Esophagus squamous epithelium (tissue), 5 donors: ENCODE data around the gene PEX14. TPM values are rescaled to one million over a fixed set of nuclear protein-coding genes. Genes with fewer than 3 reads are reported as not detected.
A peak's percentile ranks its signal among the peaks of the same experiment; 100 is the strongest.

Source experiments
- DNase-seq: peaks from one replicate; lab custom pipeline; 2025; lab: John Stamatoyannopoulos, UW
- H3K27ac ChIP-seq, 4 donors: fragments of 200-600 bp; sonication (generic); one replicate each; pipeline ENCODE4 v1.5.1; 2016 to 2019; ENCODE audit warnings: mild to moderate bottlenecking in 1 of 4
- H3K27me3 ChIP-seq, 4 donors: fragments of 200-600 bp; sonication (generic); 1 replicate in 3 of 4; 2 replicates in 1 of 4; pipeline versions ENCODE4 v1.5.1 to v1.6.0; 2017 to 2021; ENCODE audit warnings: antibody characterized with exemption in 1 of 4
- H3K36me3 ChIP-seq, 3 donors: fragments of 200-600 bp; sonication (generic); one replicate each; pipeline ENCODE4 v1.5.1; 2016 to 2019
- H3K4me1 ChIP-seq, 3 donors: fragments of 200-600 bp; sonication (generic); one replicate each; pipeline ENCODE4 v1.5.1; 2017 to 2019
- H3K4me3 ChIP-seq, 4 donors: fragments of 200-600 bp; sonication (generic); 1 replicate in 3 of 4; 2 replicates in 1 of 4; pipeline ENCODE4 v1.5.1; 2016 to 2019; ENCODE audit warnings: mild to moderate bottlenecking in 2 of 4, moderate library complexity in 1 of 4
- H3K9me3 ChIP-seq, 3 donors: fragments of 200-600 bp; sonication (generic); one replicate each; pipeline ENCODE4 v1.5.1; 2016 to 2019
- POLR2A ChIP-seq, 4 donors: fragments of 450-650 bp; IDR thresholded peaks; one replicate each; pipeline ENCODE4 v1.6.1; 2017; ENCODE audit warnings: antibody characterized with exemption in 4 of 4, mild to moderate bottlenecking in 4 of 4, moderate library complexity in 3 of 4
- WGBS, 2 donors: methylation state at CpG; one replicate each; pipeline ENCODE4 v1.1.5; 2018; 5-methylcytosine and 5-hydroxymethylcytosine counted together
- intact Hi-C: fragments of 100-400 bp; cut with DNase I; formaldehyde crosslinking; loops from one replicate; pipeline ENCODE4 v1.15.0; 2022
- total RNA-seq, 4 donors: library from RNA; depleted of rRNA; stranded (reverse); fragments of >200 nt; gene quantifications; one replicate each; pipeline ENCODE4 v1.1.0, GENCODE V29; 2016
- TF ChIP-seq, protein P1 (sequence below), 6 experiments: fragments of 450-650 bp in 4 of 6; fragments of 200-600 bp in 2 of 6; sonication (generic) in 2 of 6; IDR thresholded peaks; one replicate each; pipeline ENCODE4 v1.5.1; 2016 to 2019; ENCODE audit warnings: antibody characterized with exemption in 6 of 6, mild to moderate bottlenecking in 4 of 6, moderate library complexity in 4 of 6
- donor health status: DM: yes; HTN: yes; CAD: no.

PEX14 gene
- total RNA-seq, 4 donors from 2014 or later, result 9.4 to 22.9 (median 15.2) TPM

DNA sequence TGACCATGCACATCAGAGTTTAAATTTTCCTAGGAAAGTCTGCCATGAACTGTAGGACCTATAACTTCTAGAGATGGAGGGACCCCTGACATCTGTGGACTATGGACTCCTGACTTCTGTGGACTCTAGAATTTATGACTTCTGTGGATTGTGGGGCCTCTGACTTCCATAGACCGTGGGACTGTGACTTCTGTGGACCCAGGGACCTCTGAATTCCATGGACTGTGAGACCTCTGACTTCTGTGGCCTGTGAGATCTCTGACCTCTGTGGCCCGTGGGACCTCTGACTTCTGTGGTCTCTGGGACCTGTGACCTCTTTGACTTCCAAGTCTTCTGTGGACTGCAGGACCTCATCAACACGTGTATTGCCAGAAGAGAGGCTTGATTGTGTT lies 36.7 kb downstream of the PEX14 start:
- Histone ChIP-seq H3K4me1 (peaks cover 25 to 95% (median 32%) of the 10 kb centered on the region in 3 donors), H3K4me3 (no peak overlapping the region), H3K27ac (peak overlapping the region; percentile 17 to 84 (median 68)), H3K9me3 (no peaks in the 10 kb centered on the region), H3K27me3 (no peaks in the 10 kb centered on the region), H3K36me3 (no peaks in the 10 kb centered on the region)
- no peak for DNase-seq
- no peak for TF ChIP-seq POLR2A (IDR thresholded peaks at IDR 0.05)
- TF ChIP-seq, protein P1, sequence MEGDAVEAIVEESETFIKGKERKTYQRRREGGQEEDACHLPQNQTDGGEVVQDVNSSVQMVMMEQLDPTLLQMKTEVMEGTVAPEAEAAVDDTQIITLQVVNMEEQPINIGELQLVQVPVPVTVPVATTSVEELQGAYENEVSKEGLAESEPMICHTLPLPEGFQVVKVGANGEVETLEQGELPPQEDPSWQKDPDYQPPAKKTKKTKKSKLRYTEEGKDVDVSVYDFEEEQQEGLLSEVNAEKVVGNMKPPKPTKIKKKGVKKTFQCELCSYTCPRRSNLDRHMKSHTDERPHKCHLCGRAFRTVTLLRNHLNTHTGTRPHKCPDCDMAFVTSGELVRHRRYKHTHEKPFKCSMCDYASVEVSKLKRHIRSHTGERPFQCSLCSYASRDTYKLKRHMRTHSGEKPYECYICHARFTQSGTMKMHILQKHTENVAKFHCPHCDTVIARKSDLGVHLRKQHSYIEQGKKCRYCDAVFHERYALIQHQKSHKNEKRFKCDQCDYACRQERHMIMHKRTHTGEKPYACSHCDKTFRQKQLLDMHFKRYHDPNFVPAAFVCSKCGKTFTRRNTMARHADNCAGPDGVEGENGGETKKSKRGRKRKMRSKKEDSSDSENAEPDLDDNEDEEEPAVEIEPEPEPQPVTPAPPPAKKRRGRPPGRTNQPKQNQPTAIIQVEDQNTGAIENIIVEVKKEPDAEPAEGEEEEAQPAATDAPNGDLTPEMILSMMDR (IDR thresholded peaks at IDR 0.05), result no peak
- 46 to 61% methylated on average over 3 of the region's 3 CpGs for WGBS, 2 donors
- intact Hi-C loops, result no loop called here

DNA sequence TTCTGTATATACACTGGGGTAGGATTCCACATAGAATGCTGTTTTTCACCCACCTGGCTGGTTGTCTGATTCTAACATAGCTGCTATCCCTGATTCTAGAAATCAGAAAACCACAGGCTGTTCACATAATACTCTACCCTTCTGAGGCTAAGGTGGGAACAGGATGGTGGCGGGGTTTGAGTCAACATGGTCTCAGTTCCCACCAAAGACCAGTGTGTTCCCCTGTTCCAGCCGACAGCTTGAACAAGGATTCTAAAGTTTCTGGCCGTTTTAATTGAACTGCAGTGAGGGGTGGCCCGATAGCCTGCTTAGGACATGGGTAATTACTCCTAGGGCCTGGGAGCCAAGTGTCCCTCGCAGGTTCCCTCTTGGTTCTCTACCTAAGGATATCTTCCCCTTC lies 38.4 kb downstream of the PEX14 start:
- Histone ChIP-seq H3K4me3 (no peak overlapping the region), H3K27me3 (no peaks in the 10 kb centered on the region), H3K9me3 (no peaks in the 10 kb centered on the region), H3K36me3 (no peaks in the 10 kb centered on the region), H3K27ac (peak overlapping the region in 2 of 4 donors; percentile 49 to 73), H3K4me1 (peaks cover 37 to 100% (median 48%) of the 10 kb centered on the region in 3 donors)
- WGBS, 2 donors, result 82 to 86% methylated on average over 5 of the region's 5 CpGs
- no peak for TF ChIP-seq POLR2A (IDR thresholded peaks at IDR 0.05)
- intact Hi-C loops, result no loop called here
- no peak for DNase-seq

DNA sequence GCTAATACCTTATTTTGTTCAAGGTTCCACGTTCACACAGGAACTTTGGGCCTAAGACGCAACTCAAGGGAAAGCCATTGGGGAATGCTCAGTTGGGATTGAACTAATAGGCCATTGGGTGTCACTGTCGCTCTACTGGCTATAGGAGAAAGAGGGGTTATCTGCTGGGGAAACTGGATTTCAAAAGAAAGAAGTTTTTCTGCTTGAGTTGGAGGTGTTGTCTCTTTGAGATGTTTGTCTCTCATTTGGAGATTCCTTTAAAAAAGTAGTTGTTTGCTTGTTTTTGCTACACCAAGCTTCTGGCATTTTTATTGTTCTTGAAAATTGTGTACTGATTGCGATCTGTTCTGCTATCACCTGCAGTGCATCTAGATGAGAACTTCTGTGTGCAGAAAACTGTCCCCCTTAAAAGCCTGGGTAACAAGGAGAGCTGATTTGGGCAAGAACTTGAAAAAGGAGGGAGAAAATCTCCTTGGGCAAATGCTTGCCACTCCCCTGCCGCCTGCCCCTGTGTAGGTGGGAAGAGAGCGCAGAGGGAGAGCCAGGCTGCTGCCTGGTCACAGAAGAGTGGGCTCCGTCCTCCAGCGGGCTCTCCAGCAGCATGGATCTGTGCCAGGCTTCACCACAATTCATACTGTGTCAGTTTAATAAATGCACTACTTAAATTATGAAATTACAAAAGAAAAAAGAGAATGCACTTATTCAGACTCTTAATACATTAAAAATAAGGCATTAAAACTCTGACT lies 39.9 kb downstream of the PEX14 start:
- peaks cover 35 to 99% (median 48%) of the 10 kb centered on the region in 3 donors for H3K4me1 ChIP-seq
- DNase-seq, result no peak
- 60 to 65% methylated on average over 6 to 7 of the region's 8 CpGs for WGBS, 2 donors
- H3K27me3 ChIP-seq, result no peaks in the 10 kb centered on the region
- intact Hi-C loops, result no loop called here
- H3K36me3 ChIP-seq, result no peaks in the 10 kb centered on the region
- peak overlapping the region in 1 of 4 donors; percentile 2 for H3K27ac ChIP-seq
- no peak overlapping the region for H3K4me3 ChIP-seq
- no peaks in the 10 kb centered on the region for H3K9me3 ChIP-seq
- TF ChIP-seq, protein P1 (IDR thresholded peaks at IDR 0.05), result peak in 5 of 6 experiments; percentile 32 to 63 (median 44)
- TF ChIP-seq POLR2A (IDR thresholded peaks at IDR 0.05), result no peak

DNA sequence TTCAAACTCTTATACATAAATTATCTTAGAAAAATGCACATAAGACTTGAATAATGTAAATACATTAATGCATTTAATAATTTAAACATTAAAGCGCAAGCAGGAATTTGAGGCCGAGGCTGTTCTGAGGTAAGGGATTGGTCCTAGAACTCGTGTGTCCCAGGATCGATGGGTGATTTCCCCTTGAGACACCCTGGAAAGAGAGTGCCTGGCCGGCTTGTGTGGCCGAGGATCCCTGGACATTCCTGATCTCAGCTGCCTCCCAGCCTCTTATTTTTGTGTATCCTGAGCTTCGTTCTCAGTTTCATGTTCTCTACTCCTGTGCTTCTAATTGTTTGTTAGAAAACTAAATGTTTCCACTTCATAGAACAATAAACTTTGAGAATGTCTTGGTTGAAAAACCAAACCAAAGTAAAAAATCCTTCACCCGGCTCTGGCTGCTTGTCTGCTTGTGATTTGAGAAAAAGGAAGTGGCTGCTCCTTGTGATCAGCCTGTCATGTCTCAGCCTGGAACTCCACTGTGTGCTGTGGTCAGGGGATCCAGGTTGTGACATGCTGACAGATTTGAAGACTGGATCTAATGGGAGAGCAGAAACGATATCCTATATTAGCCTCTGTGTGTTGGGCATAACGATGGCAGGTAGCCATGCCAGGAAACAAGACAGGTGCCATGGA lies 40.7 kb downstream of the PEX14 start:
- Histone ChIP-seq H3K4me1 (peaks cover 27 to 91% (median 40%) of the 10 kb centered on the region in 3 donors), H3K9me3 (no peaks in the 10 kb centered on the region), H3K4me3 (no peak overlapping the region), H3K27ac (peak overlapping the region in 2 of 4 donors; percentile 27 to 64), H3K36me3 (peaks cover 0 to 6% (median 0%) of the 10 kb centered on the region in 3 donors), H3K27me3 (no peaks in the 10 kb centered on the region)
- no peak for DNase-seq
- no peak for TF ChIP-seq POLR2A (IDR thresholded peaks at IDR 0.05)
- TF ChIP-seq, protein P1 (IDR thresholded peaks at IDR 0.05), result no peak
- WGBS, 2 donors, result 63 to 76% methylated on average over 10 of the region's 10 CpGs
- intact Hi-C loops, result no loop called here

DNA sequence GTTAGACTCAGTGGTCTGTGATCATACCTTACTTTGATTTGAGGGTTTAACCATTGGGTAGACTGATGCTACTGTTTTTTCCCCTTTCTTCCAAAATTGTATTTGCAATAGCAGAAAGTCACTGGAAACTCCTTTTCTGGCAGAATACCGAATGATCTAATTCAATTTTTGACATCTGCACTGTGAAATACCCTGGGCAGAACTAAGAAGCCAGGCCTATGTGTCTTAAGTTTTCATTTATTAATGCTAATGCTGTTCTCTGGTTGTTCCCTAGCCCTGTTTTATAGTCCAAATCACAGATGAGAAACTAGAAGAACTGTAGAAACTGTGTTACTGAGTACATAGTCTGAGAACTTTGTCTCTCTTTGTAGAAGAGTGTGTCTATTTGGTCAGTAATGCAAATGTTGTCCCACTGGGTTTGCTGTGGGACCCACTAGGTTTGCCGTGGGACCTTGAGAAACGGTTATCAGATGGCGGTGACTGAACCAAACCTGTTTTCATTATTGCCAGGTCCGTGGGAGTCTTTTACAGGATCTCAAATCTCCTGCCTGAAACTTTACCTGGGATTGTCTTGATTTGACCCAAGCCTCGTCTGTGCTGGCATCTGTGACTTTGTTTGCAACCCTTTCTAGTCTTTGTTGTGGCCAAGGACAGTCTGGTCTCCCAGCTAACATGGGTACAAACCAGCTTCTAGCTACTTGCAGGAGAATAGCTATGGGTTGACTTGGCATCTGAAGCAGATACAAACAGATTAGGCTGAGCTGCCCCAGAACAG lies 41.4 kb downstream of the PEX14 start:
- no peak for DNase-seq
- intact Hi-C loops, result no loop called here
- peaks cover 20 to 84% (median 33%) of the 10 kb centered on the region in 3 donors for H3K4me1 ChIP-seq
- no peak for TF ChIP-seq POLR2A (IDR thresholded peaks at IDR 0.05)
- TF ChIP-seq, protein P1 (IDR thresholded peaks at IDR 0.05), result no peak
- peak overlapping the region; percentile 37 to 76 (median 56) for H3K27ac ChIP-seq
- no peak overlapping the region for H3K4me3 ChIP-seq
- WGBS, 2 donors, result 41 to 76% methylated on average over 6 of the region's 6 CpGs
- no peaks in the 10 kb centered on the region for H3K9me3 ChIP-seq
- no peaks in the 10 kb centered on the region for H3K27me3 ChIP-seq
- H3K36me3 ChIP-seq, result peaks cover 0 to 9% (median 0%) of the 10 kb centered on the region in 3 donors
